NCI-H1105 (cell line): ENCODE data around the gene APBA1.
A peak's percentile ranks its signal among the peaks of the same experiment; 100 is the strongest.

Experiments
- DNase-seq: peaks from one replicate; lab custom pipeline; 2025; lab: John Stamatoyannopoulos, UW

APBA1 gene

GRCh38 chr9:69671879-69672595, at the start of gene APBA1:
Gene APBA1 (minus strand): TSS chr9:69672371.
- DNase-seq = peak; percentile 61

- DNase-seq = no peak
Observed at GRCh38 chr9:69719983-69720382, 47.8 kb upstream of the APBA1 start.

GRCh38 chr9:69719367-69719766, 47.2 kb upstream of the APBA1 start:
- no peak for DNase-seq

- no peak for DNase-seq
Observed at GRCh38 chr9:69718218-69718617, 46.0 kb upstream of the APBA1 start.

- no peak for DNase-seq
Observed at GRCh38 chr9:69715825-69716224, 43.7 kb upstream of the APBA1 start.

- no peak for DNase-seq
Observed at GRCh38 chr9:69715096-69715495, 42.9 kb upstream of the APBA1 start.

GRCh38 chr9:69697475-69697874, 25.3 kb upstream of the APBA1 start:
- no peak for DNase-seq

- DNase-seq = no peak
Observed at GRCh38 chr9:69696802-69697201, 24.6 kb upstream of the APBA1 start.

- no peak for DNase-seq
Observed at GRCh38 chr9:69689991-69690538, 17.9 kb upstream of the APBA1 start.

- DNase-seq = no peak
Observed at GRCh38 chr9:69683927-69684326, 11.8 kb upstream of the APBA1 start.

GRCh38 chr9:69678843-69679538, 6.8 kb upstream of the APBA1 start:
- no peak for DNase-seq

GRCh38 chr9:69677931-69678330, 5.8 kb upstream of the APBA1 start:
- no peak for DNase-seq

GRCh38 chr9:69675563-69675962, 3.4 kb upstream of the APBA1 start:
- DNase-seq = no peak

GRCh38 chr9:69674716-69675438, 2.7 kb upstream of the APBA1 start:
- no peak for DNase-seq

- no peak for DNase-seq
Observed at GRCh38 chr9:69674112-69674685, 2.0 kb upstream of the APBA1 start.

- no peak for DNase-seq
Observed at GRCh38 chr9:69673311-69673640, 1.1 kb upstream of the APBA1 start.

- DNase-seq = peak; percentile 78
Observed at GRCh38 chr9:69672596-69673310, 582 bp upstream of the APBA1 start.

- no peak for DNase-seq
Observed at GRCh38 chr9:69671311-69671878, 776 bp downstream of the APBA1 start.

GRCh38 chr9:69667306-69667705, 4.9 kb downstream of the APBA1 start:
- DNase-seq = no peak

- DNase-seq = no peak
Observed at GRCh38 chr9:69660304-69660703, 11.9 kb downstream of the APBA1 start.

- DNase-seq = no peak
Observed at GRCh38 chr9:69658987-69659675, 13.0 kb downstream of the APBA1 start.
